Endothelial cell of umbilical vein (primary cell): ENCODE results near the gene LYRM4. TPM values are rescaled to one million over a fixed set of nuclear protein-coding genes. Genes with fewer than 3 reads are reported as not detected.

Experiments used
- BruUV-seq: library from RNA; stranded (reverse); fragments of 400-500 nt; replicated peaks from 2 replicates; lab custom pipeline; 2021; lab: Mats Ljungman, UMichigan
- CTCF ChIA-PET: fragments of 300-600, 350-600 bp; sonication (Branson Sonifier 250); formaldehyde crosslinking; loops from one replicate; lab custom pipeline; 2021; ENCODE audit warnings: antibody characterized with exemption, inconsistent platforms; lab: Charles Lee
- POLR2A ChIA-PET: fragments of 300-600, 350-600 bp; sonication (Branson Sonifier 250); formaldehyde crosslinking; loops from one replicate; lab custom pipeline; 2021; ENCODE audit warnings: antibody characterized with exemption, inconsistent platforms; lab: Charles Lee
- DNase-seq: peaks from one replicate; pipeline ENCODE4 v3.0.0-alpha.2; 2011; ENCODE audit warnings: low read depth, low spot score
- FAIRE-seq: peaks from 2 replicates; lab custom pipeline; 2011; peaks lifted over from hg19 to GRCh38; lab: Jason Lieb, UNC
- H2AFZ ChIP-seq: 2 replicates; pipeline ENCODE4 v1.6.0; 2012; ENCODE audit warnings: low read depth, low read length, control low read depth, inconsistent platforms
- H3K27ac ChIP-seq: 2 replicates; pipeline ENCODE4 v1.5.1; 2011; ENCODE audit warnings: low read depth, mild to moderate bottlenecking, control low read depth, low read length, moderate library complexity; ENCODE audit not compliant: insufficient read depth
- H3K27me3 ChIP-seq, 2 experiments: 2 replicates each; pipeline versions ENCODE4 v1.6.0 to v1.6.1; 2011; ENCODE audit warnings: low read length in 2 of 2, mixed read lengths in 1 of 2; ENCODE audit not compliant: control insufficient read depth in 2 of 2, insufficient read depth in 2 of 2
- H3K36me3 ChIP-seq, 2 experiments: 2 replicates in 1 of 2; 3 replicates in 1 of 2; pipeline ENCODE4 v1.5.1; 2011; ENCODE audit warnings: low read length in 2 of 2, mild to moderate bottlenecking in 1 of 2, moderate library complexity in 1 of 2; ENCODE audit not compliant: control insufficient read depth in 2 of 2, insufficient read depth in 2 of 2; ENCODE audit errors: extremely low read depth in 1 of 2
- H3K4me1 ChIP-seq: 3 replicates; pipeline ENCODE4 v1.5.1; 2011; ENCODE audit warnings: mild to moderate bottlenecking, low read length; ENCODE audit not compliant: control insufficient read depth, insufficient read depth; ENCODE audit errors: extremely low read depth
- H3K4me2 ChIP-seq: 2 replicates; pipeline ENCODE4 v1.6.1; 2011; ENCODE audit warnings: low read length, control low read depth, mixed read lengths; ENCODE audit not compliant: insufficient read depth
- H3K4me3 ChIP-seq, 3 experiments: fragments of 200-600 bp in 1 of 3; sonication (generic), shearing (Covaris generic) in 1 of 3; replicated peaks in 1 of 3; 2 replicates each; pipeline ENCODE4 v1.5.1; 2011 to 2016; ENCODE audit warnings: control low read depth in 3 of 3, low read length in 3 of 3, mild to moderate bottlenecking in 2 of 3, inconsistent platforms in 1 of 3, low read depth in 1 of 3, moderate library complexity in 1 of 3; ENCODE audit not compliant: insufficient read depth in 1 of 3
- H3K79me2 ChIP-seq: 2 replicates; pipeline ENCODE4 v1.6.0; 2012; ENCODE audit warnings: low read length, inconsistent platforms; ENCODE audit not compliant: control insufficient read depth, insufficient read depth
- H3K9ac ChIP-seq: replicated peaks from 2 replicates; pipeline ENCODE3; 2011; ENCODE audit warnings: low read length, control low read depth; ENCODE audit not compliant: insufficient read depth; ENCODE audit errors: extremely low read depth
- H3K9me1 ChIP-seq: replicated peaks from 3 replicates; pipeline ENCODE4 v1.6.0; 2011; ENCODE audit warnings: mild to moderate bottlenecking, low read length; ENCODE audit not compliant: control insufficient read depth, insufficient read depth; ENCODE audit errors: extremely low read depth
- H3K9me3 ChIP-seq: replicated peaks from 2 replicates; pipeline ENCODE4 v1.5.1; 2012; ENCODE audit warnings: low read length, inconsistent platforms; ENCODE audit not compliant: control insufficient read depth, insufficient read depth
- H4K20me1 ChIP-seq: replicated peaks from 2 replicates; pipeline ENCODE3; 2011; ENCODE audit warnings: mild to moderate bottlenecking, low read length; ENCODE audit not compliant: control insufficient read depth, insufficient read depth; ENCODE audit errors: extremely low read depth
- EZH2 ChIP-seq: IDR thresholded peaks from 2 replicates; pipeline ENCODE4 v1.6.1; 2012; ENCODE audit warnings: borderline replicate concordance, low read depth, mild to moderate bottlenecking, moderate library complexity, low read length, inconsistent platforms; ENCODE audit not compliant: severe bottlenecking
- FOS ChIP-seq: IDR thresholded peaks from 2 replicates; pipeline ENCODE4 v1.6.1; 2011; ENCODE audit warnings: mild to moderate bottlenecking, low read length, moderate library complexity, borderline replicate concordance; ENCODE audit not compliant: insufficient read depth
- GATA2 ChIP-seq: IDR thresholded peaks from 2 replicates; pipeline ENCODE4 v1.7.0; 2011; ENCODE audit warnings: low read depth, mild to moderate bottlenecking, moderate library complexity, mixed read lengths, low read length; ENCODE audit not compliant: insufficient read length, insufficient read depth
- JUN ChIP-seq: IDR thresholded peaks from 2 replicates; pipeline ENCODE4 v1.6.1; 2011; ENCODE audit warnings: borderline replicate concordance, low read depth; ENCODE audit not compliant: insufficient read length, insufficient read depth
- MAX ChIP-seq: IDR thresholded peaks from 2 replicates; pipeline ENCODE4 v1.6.1; 2011; ENCODE audit not compliant: insufficient read depth, insufficient read length
- MYC ChIP-seq: IDR thresholded peaks from one replicate; pipeline ENCODE4 v1.6.1; 2011; ENCODE audit warnings: mild to moderate bottlenecking, low read depth, low read length
- POLR2A ChIP-seq: IDR thresholded peaks from 2 replicates; pipeline ENCODE4 v1.6.1; 2012; ENCODE audit warnings: low read depth, mild to moderate bottlenecking, control low read depth, low read length
- POLR2AphosphoS5 ChIP-seq: IDR thresholded peaks from 2 replicates; pipeline ENCODE4 v1.6.1; 2012; ENCODE audit warnings: low read depth, mild to moderate bottlenecking, control low read depth, low read length, moderate library complexity; ENCODE audit not compliant: insufficient read depth
- dilution Hi-C: fragments of 300-500 bp; cut with MboI; formaldehyde crosslinking; loops from one replicate; pipeline ENCODE4 v1.15.0; 2019; ENCODE audit warnings: low sequenced_read_pairs; ENCODE audit not compliant: extremely low pct_ligation_motif_present
- intact Hi-C: fragments of 100-400 bp; cut with micrococcal nuclease; formaldehyde crosslinking; loops from one replicate; pipeline ENCODE4 v1.10.0; 2022
- polyA plus RNA-seq, 4 experiments: library from polyadenylated mRNA; depleted of rRNA in 3 of 4; stranded (reverse) in 3 of 4; unstranded in 1 of 4; fragments of >200 nt; gene quantifications; 2 replicates each; pipeline versions ENCODE4 v1.2.1 to v1.2.3, GENCODE V29; 2011 to 2012; ENCODE audit warnings: missing spikeins in 1 of 4
- total RNA-seq: library from RNA; stranded (reverse); gene quantifications from 2 replicates; pipeline ENCODE4 v1.2.3, GENCODE V29; 2021
- TF ChIP-seq, protein P1 (sequence below), 2 donors: IDR thresholded peaks; 1 replicate in 1 of 2; 2 replicates in 1 of 2; pipeline ENCODE4 v1.5.1; 2011; ENCODE audit warnings: low read length in 2 of 2, mild to moderate bottlenecking in 2 of 2, moderate library complexity in 2 of 2, control low read depth in 1 of 2, inconsistent platforms in 1 of 2, low read depth in 1 of 2; ENCODE audit not compliant: insufficient read depth in 1 of 2; ENCODE audit errors: extremely low read depth in 1 of 2

Gene LYRM4
- total and polyA plus RNA-seq, 2 donors (not counting 3 experiments of a cell fraction or from before 2014, with no cell fraction given): 39.5 to 44.0 TPM

GRCh38 chr6:5278565-5279120 lies 17.9 kb upstream of the LYRM4 start:
- H3K79me2 ChIP-seq: no peaks in the 10 kb centered on the region
- dilution Hi-C loops: no loop called here
- ChIA-PET POLR2A (no interaction called here), CTCF (interaction anchor here (1.3 kb wide), 1 partner anchor 12 kb away, joined by 4 read pairs; no protein-coding TSS in a partner anchor)
- intact Hi-C loops: no loop called here
- no peaks in the 10 kb centered on the region for H3K9me3 ChIP-seq
- no peak overlapping the region for H3K9ac ChIP-seq
- no peak overlapping the region for H3K4me2 ChIP-seq
- no peaks in the 10 kb centered on the region for H3K9me1 ChIP-seq
- no peaks in the 10 kb centered on the region for H3K4me1 ChIP-seq
- DNase-seq (no peak), FAIRE-seq (no peak)
- no peak overlapping the region for H2AFZ ChIP-seq
- H4K20me1 ChIP-seq: no peaks in the 10 kb centered on the region
- no peak overlapping the region for H3K27ac ChIP-seq
- TF ChIP-seq MAX (no peak), POLR2A (no peak), EZH2 (no peak), JUN (no peak), MYC (no peak), FOS (no peak), GATA2 (no peak), POLR2AphosphoS5 (no peak)
- TF ChIP-seq, protein P1, sequence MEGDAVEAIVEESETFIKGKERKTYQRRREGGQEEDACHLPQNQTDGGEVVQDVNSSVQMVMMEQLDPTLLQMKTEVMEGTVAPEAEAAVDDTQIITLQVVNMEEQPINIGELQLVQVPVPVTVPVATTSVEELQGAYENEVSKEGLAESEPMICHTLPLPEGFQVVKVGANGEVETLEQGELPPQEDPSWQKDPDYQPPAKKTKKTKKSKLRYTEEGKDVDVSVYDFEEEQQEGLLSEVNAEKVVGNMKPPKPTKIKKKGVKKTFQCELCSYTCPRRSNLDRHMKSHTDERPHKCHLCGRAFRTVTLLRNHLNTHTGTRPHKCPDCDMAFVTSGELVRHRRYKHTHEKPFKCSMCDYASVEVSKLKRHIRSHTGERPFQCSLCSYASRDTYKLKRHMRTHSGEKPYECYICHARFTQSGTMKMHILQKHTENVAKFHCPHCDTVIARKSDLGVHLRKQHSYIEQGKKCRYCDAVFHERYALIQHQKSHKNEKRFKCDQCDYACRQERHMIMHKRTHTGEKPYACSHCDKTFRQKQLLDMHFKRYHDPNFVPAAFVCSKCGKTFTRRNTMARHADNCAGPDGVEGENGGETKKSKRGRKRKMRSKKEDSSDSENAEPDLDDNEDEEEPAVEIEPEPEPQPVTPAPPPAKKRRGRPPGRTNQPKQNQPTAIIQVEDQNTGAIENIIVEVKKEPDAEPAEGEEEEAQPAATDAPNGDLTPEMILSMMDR (IDR thresholded peaks at IDR 0.05; ENCODE audit: extremely low read depth in 1 of 2, insufficient read depth in 1 of 2, low read depth in 1 of 2, low read length in 2 of 2): no peak
- no TSS peak for BruUV-seq
- H3K4me3 ChIP-seq: no peak overlapping the region
- H3K27me3 ChIP-seq: no peaks in the 10 kb centered on the region
- no peaks in the 10 kb centered on the region for H3K36me3 ChIP-seq
